ENCODE measurements around the gene IPO4. TPM values are rescaled to one million over a fixed set of nuclear protein-coding genes. Genes with fewer than 3 reads are reported as not detected.

The IPO4 gene
- total and polyA plus RNA-seq, 2 of the 13 experiments (the other 11 are each of a cell fraction or from before 2014, with no cell fraction given), result 39.0 to 179 TPM

DNA sequence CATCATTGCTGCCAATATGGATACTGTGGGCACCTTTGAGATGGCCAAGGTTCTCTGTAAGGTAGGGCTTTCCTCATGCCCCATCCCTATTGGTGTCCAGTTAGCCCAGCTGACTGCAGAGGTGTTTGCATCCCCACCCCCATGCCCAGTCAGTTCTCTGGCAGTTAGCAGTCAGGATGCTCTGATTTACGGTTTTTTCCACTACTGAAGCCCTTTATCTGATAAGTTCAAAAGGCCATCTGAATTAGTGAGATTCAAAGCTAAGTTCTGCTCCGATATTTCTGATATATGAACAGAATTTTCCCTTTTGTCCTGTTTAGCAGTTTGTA, 44.9 kb upstream of the IPO4 start (continued):
- TF ChIP-seq, protein P1, sequence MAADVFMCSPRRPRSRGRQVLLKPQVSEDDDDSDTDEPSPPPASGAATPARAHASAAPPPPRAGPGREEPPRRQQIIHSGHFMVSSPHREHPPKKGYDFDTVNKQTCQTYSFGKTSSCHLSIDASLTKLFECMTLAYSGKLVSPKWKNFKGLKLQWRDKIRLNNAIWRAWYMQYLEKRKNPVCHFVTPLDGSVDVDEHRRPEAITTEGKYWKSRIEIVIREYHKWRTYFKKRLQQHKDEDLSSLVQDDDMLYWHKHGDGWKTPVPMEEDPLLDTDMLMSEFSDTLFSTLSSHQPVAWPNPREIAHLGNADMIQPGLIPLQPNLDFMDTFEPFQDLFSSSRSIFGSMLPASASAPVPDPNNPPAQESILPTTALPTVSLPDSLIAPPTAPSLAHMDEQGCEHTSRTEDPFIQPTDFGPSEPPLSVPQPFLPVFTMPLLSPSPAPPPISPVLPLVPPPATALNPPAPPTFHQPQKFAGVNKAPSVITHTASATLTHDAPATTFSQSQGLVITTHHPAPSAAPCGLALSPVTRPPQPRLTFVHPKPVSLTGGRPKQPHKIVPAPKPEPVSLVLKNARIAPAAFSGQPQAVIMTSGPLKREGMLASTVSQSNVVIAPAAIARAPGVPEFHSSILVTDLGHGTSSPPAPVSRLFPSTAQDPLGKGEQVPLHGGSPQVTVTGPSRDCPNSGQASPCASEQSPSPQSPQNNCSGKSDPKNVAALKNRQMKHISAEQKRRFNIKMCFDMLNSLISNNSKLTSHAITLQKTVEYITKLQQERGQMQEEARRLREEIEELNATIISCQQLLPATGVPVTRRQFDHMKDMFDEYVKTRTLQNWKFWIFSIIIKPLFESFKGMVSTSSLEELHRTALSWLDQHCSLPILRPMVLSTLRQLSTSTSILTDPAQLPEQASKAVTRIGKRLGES (CRISPR knock-in tag; IDR thresholded peaks at IDR 0.05; ENCODE audit: borderline replicate concordance), result no peak
- peak; percentile 70; the same call in 1 of the 2 replicates for TF ChIP-seq TBX3 (IDR thresholded peaks at IDR 0.05; ENCODE audit: borderline replicate concordance)
- TF ChIP-seq HNRNPL (IDR thresholded peaks at IDR 0.05; ENCODE audit: low read depth, low read length), result no peak
- TF ChIP-seq, protein P2, sequence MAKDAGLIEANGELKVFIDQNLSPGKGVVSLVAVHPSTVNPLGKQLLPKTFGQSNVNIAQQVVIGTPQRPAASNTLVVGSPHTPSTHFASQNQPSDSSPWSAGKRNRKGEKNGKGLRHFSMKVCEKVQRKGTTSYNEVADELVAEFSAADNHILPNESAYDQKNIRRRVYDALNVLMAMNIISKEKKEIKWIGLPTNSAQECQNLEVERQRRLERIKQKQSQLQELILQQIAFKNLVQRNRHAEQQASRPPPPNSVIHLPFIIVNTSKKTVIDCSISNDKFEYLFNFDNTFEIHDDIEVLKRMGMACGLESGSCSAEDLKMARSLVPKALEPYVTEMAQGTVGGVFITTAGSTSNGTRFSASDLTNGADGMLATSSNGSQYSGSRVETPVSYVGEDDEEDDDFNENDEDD (CRISPR knock-in tag; IDR thresholded peaks at IDR 0.05; ENCODE audit: borderline replicate concordance), result no peak
- TF ChIP-seq, protein P3, sequence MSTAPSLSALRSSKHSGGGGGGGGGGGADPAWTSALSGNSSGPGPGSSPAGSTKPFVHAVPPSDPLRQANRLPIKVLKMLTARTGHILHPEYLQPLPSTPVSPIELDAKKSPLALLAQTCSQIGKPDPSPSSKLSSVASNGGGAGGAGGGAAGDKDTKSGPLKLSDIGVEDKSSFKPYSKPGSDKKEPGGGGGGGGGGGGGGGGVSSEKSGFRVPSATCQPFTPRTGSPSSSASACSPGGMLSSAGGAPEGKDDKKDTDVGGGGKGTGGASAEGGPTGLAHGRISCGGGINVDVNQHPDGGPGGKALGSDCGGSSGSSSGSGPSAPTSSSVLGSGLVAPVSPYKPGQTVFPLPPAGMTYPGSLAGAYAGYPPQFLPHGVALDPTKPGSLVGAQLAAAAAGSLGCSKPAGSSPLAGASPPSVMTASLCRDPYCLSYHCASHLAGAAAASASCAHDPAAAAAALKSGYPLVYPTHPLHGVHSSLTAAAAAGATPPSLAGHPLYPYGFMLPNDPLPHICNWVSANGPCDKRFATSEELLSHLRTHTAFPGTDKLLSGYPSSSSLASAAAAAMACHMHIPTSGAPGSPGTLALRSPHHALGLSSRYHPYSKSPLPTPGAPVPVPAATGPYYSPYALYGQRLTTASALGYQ (CRISPR knock-in tag; IDR thresholded peaks at IDR 0.05), result no peak
- TF ChIP-seq PAX8 (CRISPR knock-in tag; IDR thresholded peaks at IDR 0.05; ENCODE audit: borderline replicate concordance), result no peak
- TF ChIP-seq, protein P4, sequence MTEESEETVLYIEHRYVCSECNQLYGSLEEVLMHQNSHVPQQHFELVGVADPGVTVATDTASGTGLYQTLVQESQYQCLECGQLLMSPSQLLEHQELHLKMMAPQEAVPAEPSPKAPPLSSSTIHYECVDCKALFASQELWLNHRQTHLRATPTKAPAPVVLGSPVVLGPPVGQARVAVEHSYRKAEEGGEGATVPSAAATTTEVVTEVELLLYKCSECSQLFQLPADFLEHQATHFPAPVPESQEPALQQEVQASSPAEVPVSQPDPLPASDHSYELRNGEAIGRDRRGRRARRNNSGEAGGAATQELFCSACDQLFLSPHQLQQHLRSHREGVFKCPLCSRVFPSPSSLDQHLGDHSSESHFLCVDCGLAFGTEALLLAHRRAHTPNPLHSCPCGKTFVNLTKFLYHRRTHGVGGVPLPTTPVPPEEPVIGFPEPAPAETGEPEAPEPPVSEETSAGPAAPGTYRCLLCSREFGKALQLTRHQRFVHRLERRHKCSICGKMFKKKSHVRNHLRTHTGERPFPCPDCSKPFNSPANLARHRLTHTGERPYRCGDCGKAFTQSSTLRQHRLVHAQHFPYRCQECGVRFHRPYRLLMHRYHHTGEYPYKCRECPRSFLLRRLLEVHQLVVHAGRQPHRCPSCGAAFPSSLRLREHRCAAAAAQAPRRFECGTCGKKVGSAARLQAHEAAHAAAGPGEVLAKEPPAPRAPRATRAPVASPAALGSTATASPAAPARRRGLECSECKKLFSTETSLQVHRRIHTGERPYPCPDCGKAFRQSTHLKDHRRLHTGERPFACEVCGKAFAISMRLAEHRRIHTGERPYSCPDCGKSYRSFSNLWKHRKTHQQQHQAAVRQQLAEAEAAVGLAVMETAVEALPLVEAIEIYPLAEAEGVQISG (CRISPR knock-in tag; IDR thresholded peaks at IDR 0.05), result no peak
- TF ChIP-seq, protein P5, sequence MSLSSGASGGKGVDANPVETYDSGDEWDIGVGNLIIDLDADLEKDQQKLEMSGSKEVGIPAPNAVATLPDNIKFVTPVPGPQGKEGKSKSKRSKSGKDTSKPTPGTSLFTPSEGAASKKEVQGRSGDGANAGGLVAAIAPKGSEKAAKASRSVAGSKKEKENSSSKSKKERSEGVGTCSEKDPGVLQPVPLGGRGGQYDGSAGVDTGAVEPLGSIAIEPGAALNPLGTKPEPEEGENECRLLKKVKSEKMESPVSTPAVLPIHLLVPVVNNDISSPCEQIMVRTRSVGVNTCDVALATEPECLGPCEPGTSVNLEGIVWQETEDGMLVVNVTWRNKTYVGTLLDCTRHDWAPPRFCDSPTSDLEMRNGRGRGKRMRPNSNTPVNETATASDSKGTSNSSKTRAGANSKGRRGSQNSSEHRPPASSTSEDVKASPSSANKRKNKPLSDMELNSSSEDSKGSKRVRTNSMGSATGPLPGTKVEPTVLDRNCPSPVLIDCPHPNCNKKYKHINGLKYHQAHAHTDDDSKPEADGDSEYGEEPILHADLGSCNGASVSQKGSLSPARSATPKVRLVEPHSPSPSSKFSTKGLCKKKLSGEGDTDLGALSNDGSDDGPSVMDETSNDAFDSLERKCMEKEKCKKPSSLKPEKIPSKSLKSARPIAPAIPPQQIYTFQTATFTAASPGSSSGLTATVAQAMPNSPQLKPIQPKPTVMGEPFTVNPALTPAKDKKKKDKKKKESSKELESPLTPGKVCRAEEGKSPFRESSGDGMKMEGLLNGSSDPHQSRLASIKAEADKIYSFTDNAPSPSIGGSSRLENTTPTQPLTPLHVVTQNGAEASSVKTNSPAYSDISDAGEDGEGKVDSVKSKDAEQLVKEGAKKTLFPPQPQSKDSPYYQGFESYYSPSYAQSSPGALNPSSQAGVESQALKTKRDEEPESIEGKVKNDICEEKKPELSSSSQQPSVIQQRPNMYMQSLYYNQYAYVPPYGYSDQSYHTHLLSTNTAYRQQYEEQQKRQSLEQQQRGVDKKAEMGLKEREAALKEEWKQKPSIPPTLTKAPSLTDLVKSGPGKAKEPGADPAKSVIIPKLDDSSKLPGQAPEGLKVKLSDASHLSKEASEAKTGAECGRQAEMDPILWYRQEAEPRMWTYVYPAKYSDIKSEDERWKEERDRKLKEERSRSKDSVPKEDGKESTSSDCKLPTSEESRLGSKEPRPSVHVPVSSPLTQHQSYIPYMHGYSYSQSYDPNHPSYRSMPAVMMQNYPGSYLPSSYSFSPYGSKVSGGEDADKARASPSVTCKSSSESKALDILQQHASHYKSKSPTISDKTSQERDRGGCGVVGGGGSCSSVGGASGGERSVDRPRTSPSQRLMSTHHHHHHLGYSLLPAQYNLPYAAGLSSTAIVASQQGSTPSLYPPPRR (CRISPR knock-in tag; IDR thresholded peaks at IDR 0.05; ENCODE audit: borderline replicate concordance), result no peak
- TF ChIP-seq ZNF615 (CRISPR knock-in tag; IDR thresholded peaks at IDR 0.05; ENCODE audit: borderline replicate concordance), result 0 out of 2 replicates have a peak, but pooled peaks have one; percentile 52
- no peak for TF ChIP-seq ZBTB3 (CRISPR knock-in tag; IDR thresholded peaks at IDR 0.05; ENCODE audit: borderline replicate concordance, low read depth)
- TF ChIP-seq ZNF263 (CRISPR knock-in tag; IDR thresholded peaks at IDR 0.05), result no peak
- no peak for TF ChIP-seq KLF11 (CRISPR knock-in tag; IDR thresholded peaks at IDR 0.05)
- TF ChIP-seq, protein P6, sequence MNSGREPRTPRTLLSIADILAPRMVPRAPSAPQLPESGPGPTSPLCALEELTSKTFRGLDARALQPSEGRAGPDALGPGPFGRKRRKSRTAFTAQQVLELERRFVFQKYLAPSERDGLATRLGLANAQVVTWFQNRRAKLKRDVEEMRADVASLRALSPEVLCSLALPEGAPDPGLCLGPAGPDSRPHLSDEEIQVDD (CRISPR knock-in tag; IDR thresholded peaks at IDR 0.05; ENCODE audit: borderline replicate concordance), result peak; percentile 2; the same call in 1 of the 2 replicates
- TF ChIP-seq ZNF781 (CRISPR knock-in tag; IDR thresholded peaks at IDR 0.05; ENCODE audit: borderline replicate concordance, not compliant biosample characterization), result peak; percentile 5
- TF ChIP-seq ZNF20 (CRISPR knock-in tag; IDR thresholded peaks at IDR 0.05), result no peak

Data from HepG2 (cell line).